SIG-M5 treated with dmso at 0.1 percent for 504 hours (cell line): ENCODE measurements around the gene PPP1R13B.

ENCODE experiments used
- DNase-seq: peaks from one replicate; lab custom pipeline; 2025; ENCODE audit not compliant: unreplicated experiment; lab: John Stamatoyannopoulos, UW

PPP1R13B gene

DNA sequence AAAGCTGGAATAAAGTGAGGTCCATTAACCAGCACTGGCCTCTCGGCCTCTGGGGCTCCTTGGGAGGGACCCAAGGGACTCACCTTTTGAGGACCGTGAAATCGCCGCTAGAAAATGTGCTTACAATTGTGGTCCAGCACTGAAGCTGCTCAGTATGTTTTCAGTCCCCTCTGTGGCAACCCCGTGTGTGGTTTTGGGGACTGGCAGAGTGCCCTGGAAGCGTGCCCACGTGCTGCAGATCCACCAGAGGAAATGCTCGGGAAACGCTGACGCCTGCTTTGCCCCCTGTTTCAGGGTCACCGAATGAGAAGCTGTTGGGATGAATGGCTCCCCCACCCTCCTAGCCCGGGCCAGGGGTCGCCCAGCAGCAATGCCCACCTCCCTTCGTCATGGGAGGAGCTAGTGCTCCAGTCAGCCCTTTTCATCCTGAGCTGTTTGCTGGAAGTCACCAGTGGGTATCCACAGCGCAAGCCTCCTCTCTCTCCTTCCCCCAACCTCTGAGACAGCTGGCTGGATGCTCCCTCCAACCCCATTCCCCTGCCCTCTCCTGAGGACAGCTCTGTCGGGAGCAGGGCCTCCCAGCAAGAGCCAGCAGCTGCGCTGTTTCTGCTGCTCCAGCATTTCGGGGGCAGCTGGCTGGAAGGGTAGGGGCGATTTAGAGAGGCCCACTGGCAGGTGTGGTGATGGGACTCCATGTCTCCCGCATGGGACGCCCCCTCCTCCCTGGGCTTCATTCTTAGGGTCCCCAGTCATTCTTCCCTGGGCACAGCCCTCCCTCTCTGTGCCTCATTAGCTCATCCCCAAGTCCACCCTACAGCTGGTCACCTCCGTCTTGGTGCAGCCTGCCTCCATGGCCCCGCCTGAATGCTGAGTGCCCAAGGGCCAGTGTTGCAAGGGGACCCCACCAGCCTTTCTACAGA is 33.2 kb upstream of the PPP1R13B start:
- DNase-seq = no peak

DNA sequence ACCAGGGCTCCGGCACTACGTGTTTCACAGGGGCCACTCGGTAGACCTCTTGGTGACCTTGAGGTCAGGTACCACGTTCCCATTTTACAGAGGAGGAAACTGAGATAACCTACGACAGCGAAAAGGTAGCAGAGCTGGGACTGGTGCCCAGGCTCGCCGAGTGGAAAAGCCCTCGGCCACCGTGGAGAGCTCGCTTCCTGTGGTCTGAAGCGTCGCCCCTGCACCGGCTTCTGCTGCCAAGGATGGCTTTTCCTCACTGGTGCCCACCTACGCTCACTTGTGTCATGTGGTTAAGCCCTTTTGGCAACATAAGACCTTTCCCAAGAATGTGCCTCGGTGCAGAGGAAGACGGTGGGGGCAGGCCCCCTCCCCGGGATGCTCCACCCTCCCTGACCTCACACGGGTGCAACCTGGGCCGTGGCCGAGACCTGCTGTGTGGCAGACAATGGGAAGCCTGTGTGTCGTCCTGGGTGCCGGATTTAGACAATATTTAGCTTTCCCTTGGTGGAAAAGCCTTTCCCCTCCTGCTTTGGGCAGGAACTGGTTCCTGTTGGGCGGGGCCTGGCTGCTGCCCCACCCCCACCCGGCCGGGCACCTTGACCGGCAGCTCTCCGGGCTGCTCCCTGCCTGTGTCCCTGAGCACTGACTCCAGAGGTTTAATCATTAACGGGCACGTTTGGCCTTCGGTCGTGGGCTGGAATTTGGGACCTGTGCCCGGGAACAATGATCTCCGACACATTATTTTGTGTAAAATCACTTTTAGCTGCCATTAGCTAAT is 32.4 kb upstream of the PPP1R13B start:
- no peak for DNase-seq

DNA sequence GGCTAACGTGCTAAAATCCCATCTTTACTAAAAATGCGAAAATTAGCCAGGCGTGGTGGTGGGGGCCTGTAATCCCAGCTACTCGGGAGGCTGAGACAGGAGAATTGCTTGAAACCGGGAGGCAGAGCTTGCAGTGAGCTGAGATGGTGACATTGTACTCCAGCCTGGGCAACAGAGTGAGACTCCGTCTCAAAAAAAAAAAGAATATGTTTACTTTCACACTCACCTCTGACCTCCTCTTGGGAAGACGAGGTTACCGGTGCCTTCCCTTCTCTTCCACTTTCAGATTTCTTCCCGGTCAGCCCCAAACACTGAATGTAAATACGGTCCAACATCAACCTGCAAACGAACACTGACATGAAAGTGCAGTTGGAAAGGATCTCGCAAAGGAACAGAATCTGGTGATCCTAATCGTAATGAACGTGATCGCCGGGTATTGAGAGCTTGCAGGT is 31.8 kb upstream of the PPP1R13B start:
- no peak for DNase-seq

DNA sequence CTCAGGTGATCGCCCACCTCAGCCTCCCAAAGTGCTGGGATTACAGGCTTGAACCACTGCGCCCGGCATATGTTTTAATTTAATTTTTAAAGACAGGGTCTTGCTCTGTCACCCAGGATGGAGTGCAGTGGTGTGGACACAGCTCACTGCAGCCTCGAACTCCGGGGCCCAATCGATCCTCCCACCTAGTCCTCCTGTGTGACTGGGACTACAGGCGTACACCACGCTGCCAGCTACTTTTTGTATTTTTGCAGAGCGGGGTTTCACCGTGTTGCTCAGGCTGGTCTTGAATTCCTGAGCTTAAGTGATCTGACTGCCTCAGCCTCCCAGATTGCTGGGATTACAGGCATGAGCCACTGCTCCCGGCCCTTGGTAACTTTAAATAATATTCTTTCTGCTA is 30.8 kb upstream of the PPP1R13B start:
- no peak for DNase-seq

- DNase-seq = no peak
Measured at GRCh38 chr14:103875010-103875409, 27.6 kb upstream of the PPP1R13B start.

- no peak for DNase-seq
Measured at GRCh38 chr14:103872481-103873113, 25.2 kb upstream of the PPP1R13B start.

DNA sequence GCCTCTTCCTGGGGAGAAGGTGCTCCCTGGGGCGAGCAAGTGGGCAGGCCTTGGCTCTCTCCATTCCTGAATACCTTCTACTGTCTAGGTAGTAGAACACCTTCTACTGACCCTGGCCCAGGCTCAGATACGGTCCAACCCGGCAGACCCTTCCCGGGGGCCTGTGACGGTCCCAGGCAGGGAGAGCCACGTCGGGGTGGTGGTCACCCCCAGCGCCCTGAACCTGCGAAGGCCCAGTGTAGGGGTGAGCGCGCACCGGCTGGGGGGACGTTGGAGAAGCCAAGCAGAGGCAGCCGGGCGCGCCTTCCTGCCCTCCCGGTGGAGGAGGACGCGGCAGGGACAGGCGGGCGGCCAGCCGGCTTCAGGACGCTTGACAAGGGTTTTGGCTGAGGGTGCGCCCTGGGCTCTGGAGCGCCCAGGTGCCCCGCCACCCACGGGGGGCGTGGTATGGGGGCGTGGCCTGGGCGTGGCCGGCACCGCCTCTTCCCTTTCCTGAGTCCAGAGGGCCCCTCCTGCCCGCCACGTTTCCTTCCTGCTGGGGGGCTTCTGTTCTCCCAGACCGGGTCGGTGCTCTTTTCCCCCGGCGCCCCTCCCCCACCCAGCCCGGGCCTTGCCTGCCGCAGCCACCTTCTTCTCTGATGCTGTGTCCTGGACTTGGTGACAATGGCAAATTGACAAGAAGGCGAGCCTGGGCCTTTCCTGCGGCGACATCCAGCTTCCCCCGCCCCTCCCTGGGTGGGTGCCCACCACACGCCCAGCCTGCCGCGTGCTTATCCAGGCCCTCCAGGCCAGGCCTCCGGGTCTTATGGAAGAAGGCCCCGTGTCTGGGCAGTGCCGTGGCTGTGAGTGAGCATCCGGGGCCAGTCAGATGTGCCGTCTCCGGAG is 24.5 kb upstream of the PPP1R13B start:
- no peak for DNase-seq

- no peak for DNase-seq
Measured at GRCh38 chr14:103870891-103871595, 23.7 kb upstream of the PPP1R13B start.

- no peak for DNase-seq
Measured at GRCh38 chr14:103870144-103870876, 22.9 kb upstream of the PPP1R13B start.

GRCh38 chr14:103869406-103870143 is 22.2 kb upstream of the PPP1R13B start:
- DNase-seq = no peak

DNA sequence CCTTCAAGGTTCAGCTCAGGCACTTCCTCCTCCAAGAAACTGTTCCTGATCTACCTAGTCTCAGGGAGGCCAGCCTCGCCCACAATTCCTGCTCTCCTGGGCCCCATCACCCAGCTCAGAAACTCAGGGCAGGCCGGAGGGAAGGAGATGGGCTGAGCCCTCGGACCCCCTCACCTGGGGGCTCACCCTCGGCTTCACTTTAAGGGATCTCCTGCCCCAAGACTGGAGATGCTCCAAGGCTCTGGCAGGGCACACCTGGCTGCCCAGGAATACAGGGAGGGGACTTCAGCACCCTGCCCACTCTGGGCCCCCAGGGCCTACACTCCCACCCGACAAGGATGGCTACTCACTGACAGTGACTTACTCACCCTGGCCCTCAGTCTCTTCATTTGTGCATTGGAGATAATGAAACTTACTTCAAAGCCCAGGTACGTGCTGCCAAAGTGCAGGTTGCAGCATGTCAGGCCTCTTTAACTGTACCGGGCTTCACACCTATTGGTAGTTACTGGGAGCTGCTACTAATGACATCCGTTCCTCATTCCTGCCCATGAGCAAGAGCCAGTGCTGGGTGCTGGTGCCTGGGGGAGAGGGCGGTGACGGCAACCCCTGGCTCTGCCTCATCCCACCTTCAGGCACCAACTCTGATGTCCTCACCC is 21.0 kb upstream of the PPP1R13B start:
- DNase-seq = no peak

GRCh38 chr14:103867523-103867953 is 20.2 kb upstream of the PPP1R13B start:
- no peak for DNase-seq

DNA sequence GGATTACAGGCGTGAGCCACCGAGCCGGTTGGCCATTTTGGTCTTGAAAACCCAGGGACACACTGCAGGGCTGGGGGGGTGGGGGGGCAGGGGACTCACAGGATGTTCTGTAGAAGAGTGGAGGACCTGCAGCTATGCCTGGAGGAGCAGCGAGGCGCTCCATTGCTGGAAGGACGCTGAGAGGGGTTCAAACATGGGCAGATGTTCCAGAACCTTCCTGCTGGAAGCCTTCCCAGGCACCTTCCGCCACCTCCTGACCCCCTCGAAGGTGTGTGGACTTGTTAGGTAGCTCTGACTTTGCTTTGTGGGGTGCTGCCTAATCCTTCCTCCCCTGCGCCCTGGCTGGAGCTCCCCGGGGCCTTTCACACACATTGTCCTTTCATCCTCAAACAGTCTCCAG is 19.6 kb upstream of the PPP1R13B start:
- no peak for DNase-seq

GRCh38 chr14:103863245-103863644 is 15.9 kb upstream of the PPP1R13B start:
- no peak for DNase-seq

- DNase-seq = no peak
Measured at GRCh38 chr14:103862393-103862782, 15.0 kb upstream of the PPP1R13B start.

DNA sequence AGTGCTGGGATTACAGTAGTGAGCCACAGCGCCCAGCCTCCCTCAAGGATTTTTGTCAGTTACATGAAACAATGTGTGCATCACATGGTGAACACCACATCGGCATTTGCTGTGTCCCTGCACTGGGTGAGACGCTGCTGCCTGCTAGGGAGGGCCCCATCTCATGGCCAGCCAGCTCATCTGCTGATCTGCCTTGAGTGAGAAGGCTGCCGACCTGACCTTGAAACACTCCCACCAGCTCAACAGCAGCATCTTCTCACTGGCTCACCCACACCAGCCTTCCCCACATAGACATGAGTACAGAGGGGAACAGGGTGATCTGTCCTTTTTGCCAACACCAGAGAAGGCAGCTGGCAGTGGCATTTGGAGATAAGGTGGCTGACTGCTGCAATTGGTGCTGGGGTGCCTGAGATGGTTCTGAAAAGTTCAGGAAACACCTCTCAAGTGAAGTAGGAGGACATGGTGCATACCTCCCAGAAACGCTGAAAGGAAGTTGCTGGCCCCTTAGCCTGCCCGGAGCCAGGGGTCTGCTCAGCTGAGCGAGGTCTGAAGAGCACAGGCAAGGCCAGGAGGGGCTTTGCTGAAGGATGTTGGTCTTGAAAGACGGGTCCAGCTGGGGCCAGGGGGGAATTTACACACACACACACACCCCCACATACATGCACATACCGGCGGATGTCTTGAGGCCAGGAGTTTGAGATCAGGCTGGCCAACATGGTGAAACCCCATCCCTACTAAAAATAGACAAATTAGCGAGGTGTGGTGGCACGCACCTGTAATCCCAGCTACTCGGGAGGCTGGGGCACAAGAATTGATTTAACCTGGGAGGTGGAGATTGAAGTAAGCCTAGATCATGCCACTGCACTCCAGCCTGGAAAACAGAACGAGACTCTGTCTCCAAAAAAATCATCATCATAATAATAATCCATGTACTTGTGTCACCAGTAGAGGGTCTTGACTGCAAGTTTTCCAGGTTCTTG is 14.3 kb upstream of the PPP1R13B start:
- DNase-seq = no peak
